Kidney epithelial cell (primary cell): Measurements from ENCODE around the gene GREB1L. TPM values are rescaled to one million over a fixed set of nuclear protein-coding genes. Genes with fewer than 3 reads are reported as not detected.

Source experiments
- DNase-seq: peaks from one replicate; pipeline ENCODE4 v3.0.0-alpha.2; 2010; ENCODE audit warnings: low read depth
- H3K27me3 ChIP-seq: 2 replicates; pipeline ENCODE4 v1.6.0; 2011; ENCODE audit warnings: low read length; ENCODE audit not compliant: control insufficient read depth, insufficient read depth
- H3K36me3 ChIP-seq: 2 replicates; pipeline ENCODE4 v1.5.1; 2011; ENCODE audit warnings: low read length; ENCODE audit not compliant: control insufficient read depth, insufficient read depth
- H3K4me3 ChIP-seq: 2 replicates; pipeline ENCODE4 v1.5.1; 2011; ENCODE audit warnings: low read depth, mild to moderate bottlenecking, control low read depth, low read length
- CTCF ChIP-seq: IDR thresholded peaks from 2 replicates; pipeline ENCODE4 v1.5.1; 2011; ENCODE audit warnings: mild to moderate bottlenecking, moderate library complexity, low read length, control low read depth, inconsistent platforms; ENCODE audit not compliant: insufficient read depth, poor library complexity, severe bottlenecking
- total RNA-seq: library from RNA; depleted of rRNA; stranded (reverse); fragments of >200 nt; gene quantifications from 2 replicates; pipeline ENCODE4 v1.2.3, GENCODE V29; 2015

The GREB1L gene
- total RNA-seq, 1 donor from 2014 or later: 1.5 TPM

GRCh38 chr18:21383031-21383430 is 141.0 kb downstream of the GREB1L start:
- H3K27me3 ChIP-seq: no peaks in the 10 kb centered on the region
- H3K36me3 ChIP-seq: no peaks in the 10 kb centered on the region
- H3K4me3 ChIP-seq: no peak overlapping the region
- DNase-seq: no peak
- no peak for TF ChIP-seq CTCF

GRCh38 chr18:21386523-21387240 is 144.7 kb downstream of the GREB1L start:
- no peak for DNase-seq
- TF ChIP-seq CTCF: no peak
- H3K36me3 ChIP-seq: no peaks in the 10 kb centered on the region
- H3K4me3 ChIP-seq: no peak overlapping the region
- no peaks in the 10 kb centered on the region for H3K27me3 ChIP-seq

GRCh38 chr18:21387886-21388285 is 145.9 kb downstream of the GREB1L start:
- no peak for DNase-seq
- Histone ChIP-seq H3K36me3 (no peaks in the 10 kb centered on the region), H3K4me3 (no peak overlapping the region)

GRCh38 chr18:21389283-21389682 is 147.3 kb downstream of the GREB1L start:
- no peak for TF ChIP-seq CTCF
- DNase-seq: no peak
- Histone ChIP-seq H3K4me3 (no peak overlapping the region), H3K27me3 (no peaks in the 10 kb centered on the region), H3K36me3 (no peaks in the 10 kb centered on the region)

More at GRCh38 chr18:21387886-21388285, 145.9 kb downstream of the GREB1L start:
- no peaks in the 10 kb centered on the region for H3K27me3 ChIP-seq
- no peak for TF ChIP-seq CTCF

- Histone ChIP-seq H3K36me3 (no peaks in the 10 kb centered on the region), H3K4me3 (no peak overlapping the region), H3K27me3 (no peaks in the 10 kb centered on the region)
- no peak for DNase-seq
- TF ChIP-seq CTCF: no peak
Observed at GRCh38 chr18:21389903-21390302, 147.9 kb downstream of the GREB1L start.

GRCh38 chr18:21391074-21391673 is 149.1 kb downstream of the GREB1L start:
- DNase-seq: peak; percentile 78
- no peak for TF ChIP-seq CTCF
- Histone ChIP-seq H3K36me3 (no peaks in the 10 kb centered on the region), H3K4me3 (no peak overlapping the region), H3K27me3 (no peaks in the 10 kb centered on the region)
